ENCODE data around the gene IMMP2L.

IMMP2L gene

DNA sequence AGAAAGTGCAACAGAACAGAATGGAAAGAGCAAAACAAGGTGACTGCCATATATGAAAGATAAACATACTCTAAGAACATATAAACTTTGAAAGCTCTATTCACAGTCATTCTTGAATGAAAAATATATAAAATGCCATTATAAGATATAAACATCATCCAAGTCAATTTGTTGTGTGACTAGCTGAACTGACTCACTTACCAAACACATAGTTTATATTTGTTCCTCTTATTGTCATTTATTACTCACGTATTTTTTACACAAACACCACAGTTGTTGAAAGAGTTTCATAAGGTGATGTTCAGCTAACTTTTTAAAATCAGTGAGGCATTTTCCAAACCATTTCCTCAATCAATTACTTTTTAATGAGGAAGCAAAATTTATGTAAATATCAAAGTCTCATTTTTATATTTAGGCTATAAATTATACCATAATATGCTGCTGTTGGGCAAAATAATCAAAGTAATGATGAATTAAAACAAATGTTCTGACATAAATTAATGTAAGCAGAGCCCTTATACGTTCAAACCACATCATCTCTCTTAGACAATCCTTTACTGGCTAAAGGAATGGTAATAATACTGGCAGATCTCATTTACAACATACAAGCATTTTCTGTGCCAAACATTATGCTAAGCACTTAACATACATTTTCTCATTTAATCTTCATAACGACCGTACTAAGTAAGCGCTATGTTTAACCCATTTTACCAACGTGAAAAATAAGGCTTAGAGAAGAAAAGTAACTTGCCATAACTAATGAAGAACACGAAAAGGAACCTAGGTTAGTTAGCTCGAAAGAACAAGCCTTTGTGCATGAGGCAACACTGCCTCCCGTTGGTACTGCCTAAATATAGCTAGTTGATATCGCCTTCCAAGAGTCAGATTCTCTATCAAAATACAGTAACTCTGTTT lies 464.0 kb downstream of the IMMP2L start:
- H3K4me3 ChIP-seq (ENCODE audit: low read depth in 1 of 5, low read length in 5 of 5) = no peak overlapping the region
- H3K27ac ChIP-seq (ENCODE audit: low read depth, low read length) = peak overlapping the region; percentile 19
- H3K9ac ChIP-seq (ENCODE audit: low read length in 5 of 5) = no peak overlapping the region
- no peaks in the 10 kb centered on the region for H3K36me3 ChIP-seq (ENCODE audit: control insufficient read depth in 5 of 5, insufficient read depth in 5 of 5, low read length in 5 of 5)
- H3K9me3 ChIP-seq (ENCODE audit: control insufficient read depth in 5 of 5, low read length in 5 of 5) = no peaks in the 10 kb centered on the region
- no peaks in the 10 kb centered on the region for H3K27me3 ChIP-seq (ENCODE audit: control insufficient read depth in 5 of 5, insufficient read depth in 4 of 5, low read length in 5 of 5)
- peaks cover 0 to 17% (median 6%) of the 10 kb centered on the region in 5 donors for H3K4me1 ChIP-seq (ENCODE audit: control insufficient read depth in 5 of 5, insufficient read depth in 5 of 5, low read length in 5 of 5)

DNA sequence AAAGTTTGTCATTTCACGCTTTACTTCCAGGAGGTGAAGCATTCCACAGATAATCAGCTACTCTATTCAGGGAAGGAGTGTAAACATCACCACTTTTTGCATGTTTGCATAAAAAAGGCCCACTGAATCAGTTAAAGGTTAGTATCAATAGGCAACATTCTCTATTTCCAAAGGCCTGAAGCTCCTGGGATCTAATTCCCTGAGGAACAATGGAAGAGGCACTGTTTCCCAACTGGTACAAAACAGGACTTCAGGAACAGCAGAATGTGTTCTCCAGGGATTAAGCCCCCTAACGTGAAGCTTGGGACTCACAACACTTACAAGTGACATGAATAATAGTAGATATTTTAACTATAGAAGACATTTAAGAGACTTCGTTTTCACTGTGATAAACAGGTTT lies 465.3 kb downstream of the IMMP2L start:
- H3K4me3 ChIP-seq (ENCODE audit: low read depth in 1 of 5, low read length in 5 of 5) = no peak overlapping the region
- peak overlapping the region in 1 of 5 donors; percentile 49 for H3K9ac ChIP-seq (ENCODE audit: low read length in 5 of 5)
- H3K36me3 ChIP-seq (ENCODE audit: control insufficient read depth in 5 of 5, insufficient read depth in 5 of 5, low read length in 5 of 5) = no peaks in the 10 kb centered on the region
- no peaks in the 10 kb centered on the region for H3K27me3 ChIP-seq (ENCODE audit: control insufficient read depth in 5 of 5, insufficient read depth in 4 of 5, low read length in 5 of 5)
- peaks cover 0 to 29% (median 19%) of the 10 kb centered on the region in 5 donors for H3K4me1 ChIP-seq (ENCODE audit: control insufficient read depth in 5 of 5, insufficient read depth in 5 of 5, low read length in 5 of 5)
- H3K27ac ChIP-seq (ENCODE audit: low read depth, low read length) = peak overlapping the region; percentile 6
- no peaks in the 10 kb centered on the region for H3K9me3 ChIP-seq (ENCODE audit: control insufficient read depth in 5 of 5, low read length in 5 of 5)

DNA sequence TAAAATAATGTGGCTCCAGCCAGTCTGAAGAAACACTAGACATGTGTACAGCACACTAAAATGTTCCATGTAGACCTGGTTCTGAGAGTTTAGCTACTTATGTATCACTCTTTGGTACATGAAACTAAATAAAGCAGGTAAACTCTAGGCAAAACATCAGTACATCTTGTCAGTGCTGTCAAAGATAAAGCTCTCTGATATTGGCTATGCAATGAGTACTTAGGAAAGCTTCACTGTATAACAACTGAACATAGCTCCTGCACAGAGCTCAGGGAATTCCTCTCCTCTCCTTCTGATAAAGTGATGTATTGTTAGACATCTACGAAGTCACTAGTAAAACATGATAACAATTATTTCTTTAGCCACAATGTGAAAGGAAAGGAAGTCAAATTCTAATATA lies 467.9 kb downstream of the IMMP2L start:
- Histone ChIP-seq H3K27ac (ENCODE audit: low read depth, low read length) (peak overlapping the region; percentile 8), H3K27me3 (ENCODE audit: control insufficient read depth in 5 of 5, insufficient read depth in 4 of 5, low read length in 5 of 5) (no peaks in the 10 kb centered on the region), H3K4me1 (ENCODE audit: control insufficient read depth in 5 of 5, insufficient read depth in 5 of 5, low read length in 5 of 5) (peaks cover 0 to 45% (median 36%) of the 10 kb centered on the region in 5 donors), H3K36me3 (ENCODE audit: control insufficient read depth in 5 of 5, insufficient read depth in 5 of 5, low read length in 5 of 5) (no peaks in the 10 kb centered on the region), H3K9me3 (ENCODE audit: control insufficient read depth in 5 of 5, low read length in 5 of 5) (no peaks in the 10 kb centered on the region), H3K4me3 (ENCODE audit: low read depth in 1 of 5, low read length in 5 of 5) (peak overlapping the region in 1 of 5 donors; percentile 9), H3K9ac (ENCODE audit: low read length in 5 of 5) (peak overlapping the region in 2 of 5 donors; percentile 22 to 32)

DNA sequence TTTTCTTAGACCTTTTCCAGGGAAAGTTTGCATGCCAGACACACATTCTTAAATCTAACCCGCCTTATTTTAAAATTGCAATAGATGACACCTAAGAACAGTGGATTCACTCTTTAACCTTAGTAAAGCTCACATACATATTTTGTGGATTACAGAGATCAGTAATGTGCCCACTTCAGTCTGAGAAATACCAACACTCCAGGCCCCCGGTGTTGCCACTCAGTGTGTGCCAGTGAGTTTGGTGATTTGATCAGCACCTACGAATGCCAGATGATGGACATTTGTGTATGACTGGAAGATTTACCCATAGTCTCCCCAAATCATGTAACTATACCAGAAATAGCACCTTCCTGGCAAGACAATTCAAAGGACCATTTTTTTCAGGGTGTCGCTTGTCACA lies 468.8 kb downstream of the IMMP2L start:
- H3K27ac ChIP-seq (ENCODE audit: low read depth, low read length) = peak overlapping the region; percentile 86
- no peaks in the 10 kb centered on the region for H3K27me3 ChIP-seq (ENCODE audit: control insufficient read depth in 5 of 5, insufficient read depth in 4 of 5, low read length in 5 of 5)
- H3K36me3 ChIP-seq (ENCODE audit: control insufficient read depth in 5 of 5, insufficient read depth in 5 of 5, low read length in 5 of 5) = no peaks in the 10 kb centered on the region
- peak overlapping the region in 3 of 5 donors; percentile 6 to 10 (median 7) for H3K4me3 ChIP-seq (ENCODE audit: low read depth in 1 of 5, low read length in 5 of 5)
- H3K9ac ChIP-seq (ENCODE audit: low read length in 5 of 5) = peak overlapping the region in 1 of 5 donors; percentile 68
- peaks cover 0 to 45% (median 36%) of the 10 kb centered on the region in 5 donors for H3K4me1 ChIP-seq (ENCODE audit: control insufficient read depth in 5 of 5, insufficient read depth in 5 of 5, low read length in 5 of 5)
- no peaks in the 10 kb centered on the region for H3K9me3 ChIP-seq (ENCODE audit: control insufficient read depth in 5 of 5, low read length in 5 of 5)

DNA sequence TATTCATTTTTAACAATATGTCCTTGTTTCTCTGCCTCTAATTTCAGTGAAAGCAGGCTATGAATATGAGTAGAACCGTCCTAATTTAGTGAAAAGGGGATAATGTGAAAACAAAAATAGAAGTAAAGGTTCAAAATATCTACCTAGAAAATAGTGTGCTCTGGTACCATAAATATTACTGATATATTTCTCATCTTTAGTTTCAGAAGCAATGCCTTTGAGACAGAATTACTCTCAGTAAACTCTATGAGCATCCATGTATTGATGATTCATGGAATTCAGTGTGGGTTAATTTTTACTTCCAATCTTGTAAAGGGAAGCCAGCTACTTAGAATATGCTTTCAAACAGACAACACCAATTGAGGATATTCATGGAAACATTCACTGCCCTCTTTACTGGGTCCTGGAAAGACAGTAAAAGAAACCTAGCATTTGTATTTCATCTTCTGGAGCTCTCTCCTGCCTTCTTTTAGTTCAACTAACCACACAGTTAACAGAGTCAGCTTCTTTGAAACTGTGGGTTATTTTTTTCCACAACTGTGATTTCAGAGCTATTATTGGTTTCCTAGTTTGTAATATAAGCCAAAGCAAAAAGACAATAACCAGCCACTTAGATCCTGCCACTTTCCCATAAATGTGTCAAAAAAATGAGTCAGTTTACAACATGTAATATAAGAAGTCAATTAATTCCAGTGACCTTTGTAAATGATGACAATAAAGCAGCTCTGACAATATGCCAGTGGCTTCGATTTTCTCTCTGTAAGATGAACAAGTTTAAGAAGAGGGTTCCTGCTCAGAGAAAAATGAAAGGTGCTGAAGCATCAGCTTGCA lies 469.7 kb downstream of the IMMP2L start:
- Histone ChIP-seq H3K9ac (ENCODE audit: low read length in 5 of 5) (peak overlapping the region in 3 of 5 donors; percentile 57 to 68 (median 63)), H3K9me3 (ENCODE audit: control insufficient read depth in 5 of 5, low read length in 5 of 5) (no peaks in the 10 kb centered on the region), H3K27me3 (ENCODE audit: control insufficient read depth in 5 of 5, insufficient read depth in 4 of 5, low read length in 5 of 5) (no peaks in the 10 kb centered on the region), H3K27ac (ENCODE audit: low read depth, low read length) (peak overlapping the region; percentile 86), H3K4me3 (ENCODE audit: low read depth in 1 of 5, low read length in 5 of 5) (peak overlapping the region in 4 of 5 donors; percentile 61 to 84 (median 69)), H3K4me1 (ENCODE audit: control insufficient read depth in 5 of 5, insufficient read depth in 5 of 5, low read length in 5 of 5) (peaks cover 0 to 45% (median 36%) of the 10 kb centered on the region in 5 donors), H3K36me3 (ENCODE audit: control insufficient read depth in 5 of 5, insufficient read depth in 5 of 5, low read length in 5 of 5) (no peaks in the 10 kb centered on the region)

DNA sequence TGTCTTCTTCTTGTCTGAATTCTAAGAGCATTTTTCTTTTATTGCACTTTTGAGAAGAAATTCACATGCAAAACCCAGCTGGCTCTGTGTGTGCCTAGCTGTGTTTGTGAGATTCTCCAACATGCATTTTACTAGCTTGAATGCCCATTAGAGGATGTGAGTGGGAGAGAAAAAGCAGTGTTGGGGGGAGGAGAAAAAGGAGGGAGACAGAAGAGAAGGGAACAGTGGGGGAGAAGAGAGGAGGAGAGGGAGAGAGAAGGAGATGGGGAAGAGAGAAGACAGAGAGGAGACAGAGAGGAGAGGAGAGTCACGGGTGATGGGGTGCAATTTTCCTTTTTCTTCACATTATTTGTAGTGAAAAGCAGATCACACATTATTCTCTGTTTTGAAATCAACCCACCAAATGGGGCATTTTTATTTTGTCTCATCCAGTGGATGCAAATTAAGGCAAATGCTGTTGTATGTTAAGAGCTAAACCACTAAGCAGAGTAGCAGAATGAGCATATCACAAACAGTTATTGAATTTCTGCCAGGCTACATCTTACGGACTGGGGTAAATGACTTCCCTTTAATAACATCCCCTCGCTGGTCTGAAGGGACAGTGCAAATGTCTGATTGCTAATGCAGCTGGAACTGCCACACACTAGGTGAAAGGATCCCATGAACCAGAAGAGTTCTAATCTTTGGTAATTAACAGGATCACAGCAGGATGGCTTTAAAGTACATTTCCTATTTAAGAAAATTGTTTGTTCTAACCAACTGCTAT lies 470.5 kb downstream of the IMMP2L start:
- Histone ChIP-seq H3K27ac (ENCODE audit: low read depth, low read length) (peak overlapping the region; percentile 86), H3K27me3 (ENCODE audit: control insufficient read depth in 5 of 5, insufficient read depth in 4 of 5, low read length in 5 of 5) (no peaks in the 10 kb centered on the region), H3K4me1 (ENCODE audit: control insufficient read depth in 5 of 5, insufficient read depth in 5 of 5, low read length in 5 of 5) (peaks cover 0 to 42% (median 34%) of the 10 kb centered on the region in 5 donors), H3K4me3 (ENCODE audit: low read depth in 1 of 5, low read length in 5 of 5) (peak overlapping the region; percentile 61 to 84 (median 71)), H3K9ac (ENCODE audit: low read length in 5 of 5) (peak overlapping the region in 4 of 5 donors; percentile 57 to 69 (median 66)), H3K9me3 (ENCODE audit: control insufficient read depth in 5 of 5, low read length in 5 of 5) (no peaks in the 10 kb centered on the region), H3K36me3 (ENCODE audit: control insufficient read depth in 5 of 5, insufficient read depth in 5 of 5, low read length in 5 of 5) (no peaks in the 10 kb centered on the region)

DNA sequence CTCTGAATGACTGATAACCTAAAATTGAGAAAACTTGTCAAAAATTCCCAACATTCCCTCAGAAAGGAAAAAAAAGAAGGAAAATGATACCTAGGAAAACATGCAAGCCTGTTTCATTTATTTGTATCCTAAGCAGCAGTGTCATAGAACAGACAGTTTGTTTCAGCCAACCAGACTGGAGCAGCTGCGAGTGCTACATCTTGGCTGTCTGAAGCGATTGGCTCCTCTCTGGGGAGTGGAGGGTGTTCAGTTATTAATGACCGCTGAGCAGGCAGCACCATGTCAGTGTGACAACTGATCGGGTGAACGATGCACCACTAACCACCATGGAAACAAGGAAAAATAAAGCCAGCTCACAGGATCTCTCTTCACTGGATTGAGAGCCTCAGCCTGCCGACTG lies 471.4 kb downstream of the IMMP2L start, which contains the start of gene LRRN3:
Gene LRRN3 (plus strand): TSS at position 282 of the 400 bp plus-strand sequence. CDS start 31,646 bp downstream, outside the sequence.
- H3K4me3 ChIP-seq (ENCODE audit: low read depth in 1 of 5, low read length in 5 of 5) = peak within 1 kb of the TSS; percentile 61 to 84 (median 71)
- peak within 1 kb of the TSS; percentile 42 to 69 (median 63) for H3K9ac ChIP-seq (ENCODE audit: low read length in 5 of 5)

DNA sequence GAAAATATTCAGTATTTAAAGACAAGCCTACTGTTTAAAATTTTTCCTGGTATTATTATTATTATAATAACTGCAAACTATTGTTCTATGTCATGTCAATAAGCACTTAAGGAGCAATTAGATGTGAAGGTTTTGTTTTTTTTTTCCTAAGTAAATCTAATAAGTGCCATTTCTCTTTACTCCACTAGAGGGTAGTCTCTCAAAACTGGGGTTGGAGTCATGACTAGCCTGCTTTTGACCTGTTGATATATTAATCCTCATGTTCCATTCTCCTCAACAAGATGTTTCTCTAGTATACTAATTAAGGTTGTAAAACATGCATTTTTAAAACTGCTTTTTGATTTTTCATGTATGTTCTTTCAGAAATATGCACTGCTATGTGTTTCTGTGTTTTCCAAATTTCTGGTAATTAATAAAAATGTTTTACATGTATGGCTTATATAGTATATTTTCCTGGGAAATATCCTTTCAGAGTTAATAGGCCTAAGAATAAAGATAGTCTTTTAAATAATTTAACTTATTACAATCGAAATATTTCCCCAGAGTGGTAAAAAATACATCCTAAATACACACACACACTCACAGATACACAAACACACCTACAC lies 472.4 kb downstream of the IMMP2L start:
- H3K4me1 ChIP-seq (ENCODE audit: control insufficient read depth in 5 of 5, insufficient read depth in 5 of 5, low read length in 5 of 5) = peaks cover 0 to 42% (median 33%) of the 10 kb centered on the region in 5 donors
- no peak overlapping the region for H3K4me3 ChIP-seq (ENCODE audit: low read depth in 1 of 5, low read length in 5 of 5)

More for the DNA sequence above, 471.4 kb downstream of the IMMP2L start, which contains the start of gene LRRN3:
- Histone ChIP-seq H3K27me3 (ENCODE audit: control insufficient read depth in 5 of 5, insufficient read depth in 4 of 5, low read length in 5 of 5) (no peaks in the 10 kb centered on the region), H3K9me3 (ENCODE audit: control insufficient read depth in 5 of 5, low read length in 5 of 5) (no peaks in the 10 kb centered on the region), H3K27ac (ENCODE audit: low read depth, low read length) (peak within 1 kb of the TSS; percentile 86), H3K4me1 (ENCODE audit: control insufficient read depth in 5 of 5, insufficient read depth in 5 of 5, low read length in 5 of 5) (peaks cover 0 to 42% (median 33%) of the 10 kb centered on the region in 5 donors), H3K36me3 (ENCODE audit: control insufficient read depth in 5 of 5, insufficient read depth in 5 of 5, low read length in 5 of 5) (no peaks in the 10 kb centered on the region)

DNA sequence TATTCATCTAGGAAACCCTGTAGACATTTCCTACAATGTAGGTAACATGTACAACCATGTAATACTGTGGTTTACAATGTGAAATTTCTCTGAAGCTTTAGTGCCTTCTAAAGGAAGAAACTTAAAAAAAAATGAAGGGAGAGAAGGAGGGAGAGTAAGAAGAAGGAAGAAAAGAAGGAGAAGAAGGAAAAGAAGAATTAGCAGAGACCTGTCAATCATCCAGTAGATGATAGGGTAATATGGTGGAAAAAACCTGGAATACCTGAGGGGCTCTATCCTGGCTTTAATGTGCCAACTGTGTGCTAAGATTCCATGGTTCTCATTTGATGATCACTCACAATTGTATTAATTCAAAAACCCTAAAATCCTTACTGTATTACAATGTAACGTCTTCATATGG lies 474.0 kb downstream of the IMMP2L start:
- Histone ChIP-seq H3K9ac (ENCODE audit: low read length in 5 of 5) (no peak overlapping the region), H3K27me3 (ENCODE audit: control insufficient read depth in 5 of 5, insufficient read depth in 4 of 5, low read length in 5 of 5) (no peaks in the 10 kb centered on the region), H3K36me3 (ENCODE audit: control insufficient read depth in 5 of 5, insufficient read depth in 5 of 5, low read length in 5 of 5) (no peaks in the 10 kb centered on the region), H3K9me3 (ENCODE audit: control insufficient read depth in 5 of 5, low read length in 5 of 5) (no peaks in the 10 kb centered on the region), H3K4me1 (ENCODE audit: control insufficient read depth in 5 of 5, insufficient read depth in 5 of 5, low read length in 5 of 5) (peaks cover 0 to 32% (median 28%) of the 10 kb centered on the region in 5 donors), H3K4me3 (ENCODE audit: low read depth in 1 of 5, low read length in 5 of 5) (no peak overlapping the region), H3K27ac (ENCODE audit: low read depth, low read length) (no peak overlapping the region)

More for the DNA sequence above, 472.4 kb downstream of the IMMP2L start:
- Histone ChIP-seq H3K9ac (ENCODE audit: low read length in 5 of 5) (no peak overlapping the region), H3K9me3 (ENCODE audit: control insufficient read depth in 5 of 5, low read length in 5 of 5) (no peaks in the 10 kb centered on the region), H3K27me3 (ENCODE audit: control insufficient read depth in 5 of 5, insufficient read depth in 4 of 5, low read length in 5 of 5) (no peaks in the 10 kb centered on the region), H3K36me3 (ENCODE audit: control insufficient read depth in 5 of 5, insufficient read depth in 5 of 5, low read length in 5 of 5) (no peaks in the 10 kb centered on the region), H3K27ac (ENCODE audit: low read depth, low read length) (no peak overlapping the region)
